ENCODE results near the gene KLF1. TPM values are rescaled to one million over a fixed set of nuclear protein-coding genes. Genes with fewer than 3 reads are reported as not detected.
"Not testable (repeated sequence)": the region's sequence is repeated elsewhere in the genome, so short reads cannot be mapped to it uniquely, and the experiment has no call there.

The KLF1 gene
- total and polyA plus RNA-seq, 4 donors = 0.26 to 3.0 (median 0.44) TPM

GRCh38 chr19:12893582-12893981 lies 6.6 kb upstream of the KLF1 start:
- no peaks in the 10 kb centered on the region for H3K9me3 ChIP-seq (ENCODE audit: control insufficient read depth in 4 of 4, insufficient read depth in 3 of 4, low read length in 3 of 4)
- no peak overlapping the region for H3K27ac ChIP-seq (ENCODE audit: low read depth in 1 of 2, low read length in 1 of 2)
- H3K4me3 ChIP-seq = no peak overlapping the region
- H3K9ac ChIP-seq (ENCODE audit: insufficient read depth in 1 of 2, low read length in 2 of 2) = no peak overlapping the region
- DNase-seq (no peak), ATAC-seq (ENCODE audit: insufficient read depth, low FRiP score) (no peak)
- no peaks in the 10 kb centered on the region for H3K27me3 ChIP-seq (ENCODE audit: control insufficient read depth in 3 of 3, insufficient read depth in 3 of 3, low read length in 2 of 3)
- H3K4me1 ChIP-seq (ENCODE audit: control insufficient read depth in 5 of 5, insufficient read depth in 5 of 5, low read length in 5 of 5) = peaks cover 0 to 12% (median 4%) of the 10 kb centered on the region in 5 donors
- TF ChIP-seq CTCF (IDR thresholded peaks at IDR 0.05; ENCODE audit: control extremely low read depth, extremely low read depth) = no peak
- 94 to 100% methylated on average over 5 of the region's 5 CpGs for WGBS, 2 donors
- H3K36me3 ChIP-seq (ENCODE audit: control insufficient read depth in 4 of 4, insufficient read depth in 4 of 4, low read length in 4 of 4) = peaks cover 0 to 26% (median 21%) of the 10 kb centered on the region in 4 donors

GRCh38 chr19:12891553-12892021 lies 4.6 kb upstream of the KLF1 start:
- ATAC-seq (ENCODE audit: insufficient read depth, low FRiP score) (no peak), DNase-seq (no peak)
- 6 to 10% methylated on average over 21 to 26 of the region's 26 CpGs for WGBS, 2 donors
- TF ChIP-seq CTCF (IDR thresholded peaks at IDR 0.05; ENCODE audit: control extremely low read depth, extremely low read depth) = no peak
- H3K36me3 ChIP-seq (ENCODE audit: control insufficient read depth in 4 of 4, insufficient read depth in 4 of 4, low read length in 4 of 4) = peaks cover 0 to 13% (median 10%) of the 10 kb centered on the region in 4 donors
- H3K27me3 ChIP-seq (ENCODE audit: control insufficient read depth in 3 of 3, insufficient read depth in 3 of 3, low read length in 2 of 3) = no peaks in the 10 kb centered on the region
- peaks cover 0 to 12% (median 4%) of the 10 kb centered on the region in 5 donors for H3K4me1 ChIP-seq (ENCODE audit: control insufficient read depth in 5 of 5, insufficient read depth in 5 of 5, low read length in 5 of 5)
- peak overlapping the region; percentile 75 to 79 for H3K27ac ChIP-seq (ENCODE audit: low read depth in 1 of 2, low read length in 1 of 2)
- H3K4me3 ChIP-seq = peak overlapping the region; percentile 71
- H3K9me3 ChIP-seq (ENCODE audit: control insufficient read depth in 4 of 4, insufficient read depth in 3 of 4, low read length in 3 of 4) = no peaks in the 10 kb centered on the region
- H3K9ac ChIP-seq (ENCODE audit: insufficient read depth in 1 of 2, low read length in 2 of 2) = peak overlapping the region; percentile 60 to 74

GRCh38 chr19:12890787-12891552 lies 4.0 kb upstream of the KLF1 start, which contains the start of gene GCDH:
Gene GCDH, plus strand, starts transcription at chr19:12891160. Its CDS starts 145 bp downstream, at chr19:12891305.
- no peak for TF ChIP-seq CTCF (IDR thresholded peaks at IDR 0.05; ENCODE audit: control extremely low read depth, extremely low read depth)
- DNase-seq (peak; percentile 99), ATAC-seq (ENCODE audit: insufficient read depth, low FRiP score) (peak; percentile 99)
- Histone ChIP-seq H3K36me3 (ENCODE audit: control insufficient read depth in 4 of 4, insufficient read depth in 4 of 4, low read length in 4 of 4) (peaks cover 0 to 7% (median 6%) of the 10 kb centered on the region in 4 donors), H3K4me1 (ENCODE audit: control insufficient read depth in 5 of 5, insufficient read depth in 5 of 5, low read length in 5 of 5) (peaks cover 0 to 12% (median 4%) of the 10 kb centered on the region in 5 donors), H3K9me3 (ENCODE audit: control insufficient read depth in 4 of 4, insufficient read depth in 3 of 4, low read length in 3 of 4) (no peaks in the 10 kb centered on the region), H3K9ac (ENCODE audit: insufficient read depth in 1 of 2, low read length in 2 of 2) (peak within 1 kb of the TSS; percentile 60 to 83), H3K27me3 (ENCODE audit: control insufficient read depth in 3 of 3, insufficient read depth in 3 of 3, low read length in 2 of 3) (peaks cover 0 to 6% (median 0%) of the 10 kb centered on the region in 3 donors), H3K4me3 (peak within 1 kb of the TSS; percentile 71), H3K27ac (ENCODE audit: low read depth in 1 of 2, low read length in 1 of 2) (peak within 1 kb of the TSS; percentile 77 to 84)
- WGBS, 2 donors = 0 to 1% methylated on average over 49 of the region's 49 CpGs

GRCh38 chr19:12890299-12890786 lies 3.3 kb upstream of the KLF1 start:
- Histone ChIP-seq H3K9ac (ENCODE audit: insufficient read depth in 1 of 2, low read length in 2 of 2) (peak overlapping the region in 1 of 2 donors; percentile 83), H3K4me1 (ENCODE audit: control insufficient read depth in 5 of 5, insufficient read depth in 5 of 5, low read length in 5 of 5) (peaks cover 0 to 12% (median 4%) of the 10 kb centered on the region in 5 donors), H3K27ac (ENCODE audit: low read depth in 1 of 2, low read length in 1 of 2) (peak overlapping the region; percentile 77 to 84)
- DNase-seq; H3K4me3 ChIP-seq; H3K9me3 ChIP-seq (ENCODE audit: control insufficient read depth in 4 of 4, insufficient read depth in 3 of 4, low read length in 3 of 4); H3K27me3 ChIP-seq (ENCODE audit: control insufficient read depth in 3 of 3, insufficient read depth in 3 of 3, low read length in 2 of 3); ATAC-seq (ENCODE audit: insufficient read depth, low FRiP score); H3K36me3 ChIP-seq (ENCODE audit: control insufficient read depth in 4 of 4, insufficient read depth in 4 of 4, low read length in 4 of 4): not testable (repeated sequence)
- whole genome bisulfite sequencing, 2 donors = 34 to 36% methylated on average over 9 to 10 of the region's 10 CpGs
